Measurements from ENCODE around the gene KCNK15.

DNA sequence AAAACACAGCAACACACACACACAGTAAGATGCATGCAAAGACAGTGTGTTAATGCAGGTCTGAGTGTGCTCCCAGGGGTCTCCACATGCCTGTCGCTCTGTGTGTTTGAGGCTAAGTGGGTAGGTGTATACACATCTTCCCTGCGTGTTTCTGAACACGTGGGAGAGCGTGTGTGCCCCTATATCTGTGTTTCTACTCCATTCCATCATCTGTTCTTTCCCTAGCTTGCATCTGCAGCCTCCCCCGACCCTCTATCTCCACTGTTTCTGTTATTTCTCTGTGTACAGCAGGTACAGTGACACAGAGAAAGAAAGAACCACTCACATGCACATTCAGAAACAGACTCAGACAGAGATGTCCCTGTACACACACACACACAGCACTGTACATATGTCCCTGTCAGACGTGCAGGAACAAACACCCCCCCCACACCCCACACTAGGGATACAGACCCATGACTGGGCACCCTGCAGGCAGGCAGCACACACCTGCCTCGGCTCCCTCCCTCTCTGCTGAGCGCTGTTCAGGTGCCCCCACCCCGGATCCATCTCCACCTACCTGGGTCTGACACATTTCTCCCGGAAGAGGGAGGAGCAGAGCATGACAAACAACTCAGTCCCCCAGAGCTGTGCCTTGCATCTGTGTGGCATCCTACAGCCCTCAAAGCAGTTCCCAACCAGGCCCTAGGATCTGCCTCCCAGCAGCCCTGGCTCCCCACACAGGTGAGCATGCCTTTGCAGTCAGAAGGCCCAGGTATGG is 27.6 kb downstream of the KCNK15 start:
- TF ChIP-seq, protein P1, sequence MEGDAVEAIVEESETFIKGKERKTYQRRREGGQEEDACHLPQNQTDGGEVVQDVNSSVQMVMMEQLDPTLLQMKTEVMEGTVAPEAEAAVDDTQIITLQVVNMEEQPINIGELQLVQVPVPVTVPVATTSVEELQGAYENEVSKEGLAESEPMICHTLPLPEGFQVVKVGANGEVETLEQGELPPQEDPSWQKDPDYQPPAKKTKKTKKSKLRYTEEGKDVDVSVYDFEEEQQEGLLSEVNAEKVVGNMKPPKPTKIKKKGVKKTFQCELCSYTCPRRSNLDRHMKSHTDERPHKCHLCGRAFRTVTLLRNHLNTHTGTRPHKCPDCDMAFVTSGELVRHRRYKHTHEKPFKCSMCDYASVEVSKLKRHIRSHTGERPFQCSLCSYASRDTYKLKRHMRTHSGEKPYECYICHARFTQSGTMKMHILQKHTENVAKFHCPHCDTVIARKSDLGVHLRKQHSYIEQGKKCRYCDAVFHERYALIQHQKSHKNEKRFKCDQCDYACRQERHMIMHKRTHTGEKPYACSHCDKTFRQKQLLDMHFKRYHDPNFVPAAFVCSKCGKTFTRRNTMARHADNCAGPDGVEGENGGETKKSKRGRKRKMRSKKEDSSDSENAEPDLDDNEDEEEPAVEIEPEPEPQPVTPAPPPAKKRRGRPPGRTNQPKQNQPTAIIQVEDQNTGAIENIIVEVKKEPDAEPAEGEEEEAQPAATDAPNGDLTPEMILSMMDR (IDR thresholded peaks at IDR 0.05): no peak
- no peak for TF ChIP-seq POLR2A (IDR thresholded peaks at IDR 0.05)
